PC-9 (cell line): Measurements from ENCODE around the gene DAPK1.

Experiments used
- CTCF ChIP-seq: fragments of 200-600 bp; sonication (generic); conservative IDR thresholded peaks from 2 replicates; pipeline ENCODE4 v1.6.1; 2017; ENCODE audit warnings: mixed run types, antibody characterized with exemption, mild to moderate bottlenecking, moderate library complexity
- EZH2 ChIP-seq: fragments of 200-600 bp; sonication (generic); IDR thresholded peaks from 2 replicates; pipeline ENCODE4 v1.8.0; 2017; ENCODE audit warnings: antibody characterized with exemption, low read depth

DNA sequence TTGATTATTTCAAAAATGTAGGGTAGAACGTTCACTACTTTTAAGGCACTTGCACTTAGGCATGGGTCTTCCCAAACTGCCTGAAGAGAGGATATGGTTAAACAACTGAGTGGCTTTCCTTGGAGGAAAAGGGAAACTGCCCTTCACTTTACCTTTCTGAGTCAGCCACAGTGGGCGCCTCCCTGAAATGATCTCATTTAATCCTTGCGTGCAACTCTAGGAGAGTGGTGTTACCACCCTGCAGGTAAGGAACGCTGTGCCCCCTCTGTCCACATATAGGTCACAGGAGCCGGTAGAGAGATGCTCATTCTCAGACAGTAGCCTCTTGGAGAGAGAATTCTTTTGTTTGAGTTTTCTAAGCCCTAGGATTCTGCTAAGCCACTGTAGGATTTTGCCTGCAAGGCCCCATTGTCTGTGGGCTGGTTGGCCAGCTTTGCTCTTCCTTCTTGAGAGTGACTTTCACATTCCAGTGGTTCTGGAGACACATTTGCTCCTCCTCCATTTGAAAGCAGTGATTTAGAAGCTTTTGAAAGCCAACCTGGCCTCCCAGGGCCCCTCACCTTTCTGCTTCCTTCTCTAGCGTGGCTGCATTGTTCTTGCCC lies 118.0 kb downstream of the DAPK1 start:
- TF ChIP-seq CTCF (no peak; the same call in 1 of the 2 replicates), EZH2 (no peak)
